ENCODE measurements around the gene CLMP. TPM values are rescaled to one million over a fixed set of nuclear protein-coding genes. Genes with fewer than 3 reads are reported as not detected.

CLMP gene
- total and polyA plus RNA-seq, 8 donors, result 0.46 to 5.5 (median 1.0) TPM

DNA sequence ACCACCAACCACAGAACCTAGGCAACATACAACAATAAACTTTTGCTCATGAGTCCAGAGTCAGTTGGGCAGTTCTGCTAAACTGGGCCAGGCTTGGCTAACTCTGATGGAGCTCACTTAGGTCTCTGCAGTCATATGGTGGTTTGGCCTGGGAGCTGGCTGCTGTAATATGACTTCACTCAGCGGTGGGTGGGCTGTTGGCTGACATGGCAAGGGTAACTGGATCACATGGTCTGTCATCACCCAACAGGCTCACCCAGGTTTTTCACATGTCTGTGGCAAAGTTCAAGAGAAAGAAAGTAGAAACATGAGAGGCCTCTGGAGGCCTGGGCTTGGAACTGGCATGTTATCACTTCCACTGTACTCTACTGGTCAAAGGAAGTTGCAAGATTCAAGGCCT lies 43.2 kb upstream of the CLMP start:
- WGBS, 2 donors, result 96 to 100% methylated on average over 1 of the region's 1 CpG
- no peaks in the 10 kb centered on the region for H3K9me3 ChIP-seq
- no peaks in the 10 kb centered on the region for H3K36me3 ChIP-seq
- H3K4me3 ChIP-seq, result no peak overlapping the region
- intact Hi-C loops (cut with DNase I), result no loop called here
- FAIRE-seq (no peak), ATAC-seq (peak in 1 of 4 donors; percentile 72), DNase-seq (no peak)
- H3K27me3 ChIP-seq, result no peaks in the 10 kb centered on the region
- no peaks in the 10 kb centered on the region for H3K4me1 ChIP-seq
- TF ChIP-seq, protein P1, sequence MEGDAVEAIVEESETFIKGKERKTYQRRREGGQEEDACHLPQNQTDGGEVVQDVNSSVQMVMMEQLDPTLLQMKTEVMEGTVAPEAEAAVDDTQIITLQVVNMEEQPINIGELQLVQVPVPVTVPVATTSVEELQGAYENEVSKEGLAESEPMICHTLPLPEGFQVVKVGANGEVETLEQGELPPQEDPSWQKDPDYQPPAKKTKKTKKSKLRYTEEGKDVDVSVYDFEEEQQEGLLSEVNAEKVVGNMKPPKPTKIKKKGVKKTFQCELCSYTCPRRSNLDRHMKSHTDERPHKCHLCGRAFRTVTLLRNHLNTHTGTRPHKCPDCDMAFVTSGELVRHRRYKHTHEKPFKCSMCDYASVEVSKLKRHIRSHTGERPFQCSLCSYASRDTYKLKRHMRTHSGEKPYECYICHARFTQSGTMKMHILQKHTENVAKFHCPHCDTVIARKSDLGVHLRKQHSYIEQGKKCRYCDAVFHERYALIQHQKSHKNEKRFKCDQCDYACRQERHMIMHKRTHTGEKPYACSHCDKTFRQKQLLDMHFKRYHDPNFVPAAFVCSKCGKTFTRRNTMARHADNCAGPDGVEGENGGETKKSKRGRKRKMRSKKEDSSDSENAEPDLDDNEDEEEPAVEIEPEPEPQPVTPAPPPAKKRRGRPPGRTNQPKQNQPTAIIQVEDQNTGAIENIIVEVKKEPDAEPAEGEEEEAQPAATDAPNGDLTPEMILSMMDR (IDR thresholded peaks at IDR 0.05), result no peak
- H3K27ac ChIP-seq, result no peak overlapping the region

DNA sequence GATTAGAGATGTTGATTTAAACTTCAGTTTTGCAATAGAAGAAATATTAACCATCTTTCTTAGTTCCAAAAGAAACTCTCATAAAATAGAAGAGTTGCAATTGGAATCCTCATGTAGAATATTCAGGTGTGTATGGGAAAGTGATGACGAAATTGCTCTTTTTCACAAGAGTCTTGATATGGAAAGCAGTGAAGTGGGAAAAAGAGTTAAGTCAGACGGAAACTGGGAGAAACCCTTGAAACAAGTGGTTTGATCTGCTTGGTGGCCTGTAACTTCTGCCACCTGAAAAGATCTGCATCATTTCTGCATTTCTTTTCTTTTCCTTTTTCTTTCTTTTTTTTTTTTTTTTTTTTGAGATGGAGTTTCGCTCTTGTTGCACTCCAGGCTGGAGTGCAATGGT lies 41.8 kb upstream of the CLMP start:
- Histone ChIP-seq H3K9me3 (no peaks in the 10 kb centered on the region), H3K27ac (no peak overlapping the region), H3K36me3 (no peaks in the 10 kb centered on the region), H3K4me1 (no peaks in the 10 kb centered on the region), H3K27me3 (no peaks in the 10 kb centered on the region), H3K4me3 (no peak overlapping the region)
- WGBS, 2 donors, result 85 to 87% methylated on average over 3 of the region's 3 CpGs
- DNase-seq, result no peak
- intact Hi-C loops (cut with DNase I), result no loop called here
- no peak for FAIRE-seq
- TF ChIP-seq, protein P1 (IDR thresholded peaks at IDR 0.05), result no peak
- no peak for ATAC-seq

DNA sequence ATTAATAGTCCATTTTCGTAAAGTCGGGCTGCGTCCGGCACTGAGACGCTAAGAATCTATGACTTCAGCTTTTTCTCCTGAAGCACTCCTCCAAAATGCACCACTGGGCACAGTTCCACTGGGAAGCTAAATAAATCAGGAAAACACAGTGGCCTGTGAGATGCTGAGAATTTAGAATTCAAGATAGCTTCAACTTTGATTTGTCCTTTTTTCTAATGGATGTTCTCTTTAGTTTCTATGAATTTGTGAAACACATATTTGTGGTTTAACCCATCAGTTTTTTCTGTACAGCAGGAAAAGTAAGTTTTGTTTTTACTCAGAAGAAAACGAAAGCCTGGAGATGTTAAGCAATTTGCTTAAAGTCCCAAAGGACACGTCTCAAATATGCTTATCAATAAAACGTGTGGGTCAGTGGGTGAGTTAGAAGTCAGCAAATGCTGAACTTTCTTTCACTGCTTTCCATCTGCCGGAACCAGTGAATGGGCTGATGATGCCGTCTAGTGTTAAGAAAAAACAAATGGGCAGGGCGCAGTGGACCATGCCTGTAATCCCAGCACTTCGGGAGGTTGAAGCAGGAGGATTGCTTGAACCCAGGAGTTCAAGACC lies 40.7 kb upstream of the CLMP start:
- no peak for ATAC-seq
- Histone ChIP-seq H3K36me3 (no peaks in the 10 kb centered on the region), H3K4me3 (no peak overlapping the region), H3K27ac (no peak overlapping the region), H3K27me3 (no peaks in the 10 kb centered on the region), H3K9me3 (no peaks in the 10 kb centered on the region), H3K4me1 (no peaks in the 10 kb centered on the region)
- intact Hi-C loops (cut with DNase I), result no loop called here
- TF ChIP-seq, protein P1 (IDR thresholded peaks at IDR 0.05), result no peak
- no peak for FAIRE-seq
- no peak for DNase-seq
- WGBS, 2 donors, result 75 to 76% methylated on average over 12 of the region's 12 CpGs

DNA sequence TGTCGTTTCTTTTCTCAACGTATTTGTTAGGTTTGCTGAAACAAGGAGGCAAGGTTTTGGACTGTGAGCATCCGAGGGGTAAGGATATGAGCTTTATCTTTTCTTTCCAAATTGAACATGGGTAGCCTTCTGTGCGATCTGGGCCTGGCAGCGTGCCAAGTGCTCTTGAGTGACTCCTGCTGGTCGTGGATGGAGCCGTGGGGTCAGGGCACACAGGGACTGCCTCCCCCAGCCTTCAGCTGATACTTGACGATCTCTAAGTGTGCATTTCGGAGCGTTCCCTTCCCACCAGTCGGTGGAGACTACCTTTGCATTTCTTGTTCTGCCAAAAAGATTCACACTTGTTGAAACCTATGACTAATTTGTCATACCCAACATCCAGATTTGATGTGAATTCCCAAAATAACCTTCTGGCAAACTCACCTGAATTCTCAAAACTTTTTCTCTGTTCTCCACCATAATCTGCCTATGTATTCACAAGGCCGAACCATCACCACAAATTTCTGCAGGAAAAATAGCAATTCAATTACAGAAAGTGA lies 40.1 kb upstream of the CLMP start:
- TF ChIP-seq, protein P1 (IDR thresholded peaks at IDR 0.05), result peak in 2 of 4 donors; percentile 12 to 26
- ATAC-seq (peak in 2 of 4 donors; percentile 34 to 64), DNase-seq (peak in 4 of 6 donors; percentile 52 to 85 (median 68)), FAIRE-seq (no peak)
- Histone ChIP-seq H3K4me1 (no peaks in the 10 kb centered on the region), H3K27me3 (no peaks in the 10 kb centered on the region), H3K9me3 (no peaks in the 10 kb centered on the region), H3K27ac (no peak overlapping the region), H3K4me3 (no peak overlapping the region), H3K36me3 (no peaks in the 10 kb centered on the region)
- intact Hi-C loops (cut with DNase I), result no loop called here
- WGBS, 2 donors, result 52 to 57% methylated on average over 12 of the region's 12 CpGs

DNA sequence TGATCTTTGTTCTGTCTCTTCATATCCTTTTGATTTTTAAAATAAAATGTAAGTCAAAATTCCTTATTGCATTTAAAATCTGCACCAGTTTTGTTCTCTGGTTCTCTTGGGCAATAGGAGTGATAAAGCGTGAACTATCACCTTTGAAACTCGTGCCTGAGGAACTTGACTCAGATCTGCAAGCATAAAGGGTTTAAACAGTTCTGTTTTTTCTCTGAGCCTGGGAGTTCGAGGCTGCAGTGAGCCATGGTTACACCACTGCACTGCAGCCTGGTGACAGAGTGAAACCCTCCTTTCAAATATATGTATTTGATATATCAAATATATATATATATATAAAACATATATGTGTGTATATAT lies 38.9 kb upstream of the CLMP start:
- 65 to 71% methylated on average over 3 of the region's 3 CpGs for WGBS, 2 donors

More for the DNA sequence above, 38.9 kb upstream of the CLMP start:
- no peak for DNase-seq
- H3K27ac ChIP-seq, result no peak overlapping the region
- no peak for ATAC-seq
- intact Hi-C loops (cut with DNase I), result no loop called here
- H3K4me1 ChIP-seq, result no peaks in the 10 kb centered on the region
- FAIRE-seq, result no peak
- no peaks in the 10 kb centered on the region for H3K36me3 ChIP-seq
- H3K9me3 ChIP-seq, result no peaks in the 10 kb centered on the region
- no peak overlapping the region for H3K4me3 ChIP-seq
- H3K27me3 ChIP-seq, result no peaks in the 10 kb centered on the region
- TF ChIP-seq, protein P1 (IDR thresholded peaks at IDR 0.05), result no peak
